ENCODE results near the gene DNAH9. TPM values are rescaled to one million over a fixed set of nuclear protein-coding genes. Genes with fewer than 3 reads are reported as not detected.
"Not testable (repeated sequence)": the region's sequence is repeated elsewhere in the genome, so short reads cannot be mapped to it uniquely, and the experiment has no call there.

The DNAH9 gene
- total RNA-seq, 1 donor from 2014 or later, result 2.2 TPM

GRCh38 chr17:11950771-11951519 lies 352.7 kb downstream of the DNAH9 start:
- no peak for DNase-seq (ENCODE audit: low spot score)

DNA sequence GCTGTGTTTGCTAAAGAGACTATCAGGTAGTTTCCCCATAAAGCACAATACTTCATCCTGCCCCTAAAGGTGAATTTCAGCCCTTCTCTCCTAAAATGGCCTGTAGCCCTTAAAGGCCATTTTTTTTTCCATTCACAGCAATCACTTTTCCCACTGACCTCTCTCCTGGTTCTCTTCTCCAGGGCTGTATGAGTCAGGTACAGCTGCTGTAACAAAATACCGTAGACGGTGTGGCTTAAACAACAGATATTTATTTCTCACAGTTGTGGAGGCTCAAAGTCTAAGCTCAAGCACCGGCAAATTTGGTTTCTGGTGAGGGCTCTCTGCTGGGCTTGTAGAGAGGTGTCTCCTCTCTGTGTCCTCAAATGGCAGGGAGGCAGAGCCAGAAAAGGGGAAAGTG lies 354.3 kb downstream of the DNAH9 start:
- no peak for DNase-seq (ENCODE audit: low spot score)

DNA sequence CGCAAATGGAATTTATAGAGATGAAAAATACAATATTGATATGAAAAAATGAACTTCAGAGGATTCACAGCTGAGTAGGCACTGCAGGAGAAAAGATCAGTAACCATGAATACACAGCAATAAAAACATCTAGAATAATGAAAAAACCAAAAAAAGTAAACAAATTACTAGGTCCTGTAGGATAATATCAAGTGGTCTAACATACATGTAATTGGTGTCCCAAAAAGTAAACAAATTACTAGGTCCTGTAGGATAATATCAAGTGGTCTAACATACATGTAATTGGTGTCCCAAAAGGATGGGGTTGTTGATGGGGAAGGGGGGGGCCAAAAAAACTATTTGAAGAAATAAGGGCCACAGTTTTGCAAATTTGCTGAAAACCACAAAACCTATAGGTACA lies 355.7 kb downstream of the DNAH9 start:
- DNase-seq (ENCODE audit: low spot score), result no peak

- no peak for DNase-seq (ENCODE audit: low spot score)
Measured at GRCh38 chr17:11954936-11955335, 356.7 kb downstream of the DNAH9 start.

GRCh38 chr17:11969565-11969964 lies 371.3 kb downstream of the DNAH9 start:
- no peak for DNase-seq (ENCODE audit: low spot score)

- DNase-seq (ENCODE audit: low spot score), result not testable (repeated sequence)
Measured at GRCh38 chr17:11972741-11973140, 374.5 kb downstream of the DNAH9 start.

DNA sequence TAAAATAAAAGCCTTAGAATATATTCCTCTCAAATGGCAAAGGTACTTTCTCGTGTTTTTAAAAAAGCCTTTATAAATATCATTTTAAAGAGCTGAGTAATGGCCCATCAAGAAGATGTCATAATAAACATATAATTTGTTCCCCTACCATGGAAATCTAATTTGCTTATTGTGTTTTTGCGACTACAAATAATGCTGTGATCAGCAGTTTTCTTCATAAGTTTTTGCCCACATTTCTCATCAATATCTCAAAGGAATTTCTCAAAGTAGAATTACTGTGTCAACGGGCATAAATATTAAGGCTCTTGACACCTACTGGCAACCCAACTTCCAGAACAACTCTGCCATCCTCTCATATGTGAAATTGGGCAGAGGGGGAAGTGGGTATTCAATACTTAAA lies 381.5 kb downstream of the DNAH9 start:
- DNase-seq (ENCODE audit: low spot score), result no peak

- DNase-seq (ENCODE audit: low spot score), result no peak
Measured at GRCh38 chr17:11980813-11981212, 382.5 kb downstream of the DNAH9 start.

- no peak for DNase-seq (ENCODE audit: low spot score)
Measured at GRCh38 chr17:11981862-11982261, 383.6 kb downstream of the DNAH9 start.

DNA sequence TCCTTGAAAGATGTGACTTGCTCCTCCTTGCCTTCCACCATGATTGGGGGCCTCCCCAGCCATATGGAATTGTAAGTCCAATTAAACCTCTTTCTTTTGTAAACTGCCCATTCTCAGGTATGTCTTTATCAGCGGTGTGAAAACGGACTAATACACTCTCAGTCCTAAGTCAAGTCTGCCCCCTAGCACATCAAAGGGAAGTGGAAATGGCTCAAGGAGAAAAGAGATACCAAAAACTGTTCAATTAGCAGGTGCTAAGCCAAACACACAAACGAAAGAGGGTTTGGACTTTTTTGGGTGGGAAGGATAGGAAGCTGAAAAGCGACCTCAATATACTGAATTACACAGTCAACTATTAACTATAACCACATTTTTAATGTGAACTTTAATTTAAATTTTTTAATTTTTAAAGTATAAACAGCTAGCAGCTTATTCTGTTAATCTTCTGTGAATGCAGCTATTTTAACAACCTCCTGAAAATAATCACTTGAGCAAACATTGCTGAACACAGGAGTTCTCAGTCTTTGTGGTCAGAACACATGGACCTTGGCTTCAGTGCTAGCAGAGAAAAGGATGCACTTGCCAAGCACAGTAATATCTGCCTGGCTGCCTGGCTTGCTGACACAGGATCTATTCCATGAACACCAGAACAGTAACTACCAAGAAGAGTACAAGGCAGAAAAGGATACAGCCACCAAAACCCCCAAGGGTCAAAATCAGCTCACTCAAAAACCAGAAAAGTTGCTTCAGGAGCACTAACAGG lies 388.1 kb downstream of the DNAH9 start:
- DNase-seq (ENCODE audit: low spot score), result no peak

- no peak for DNase-seq (ENCODE audit: low spot score)
Measured at GRCh38 chr17:11986942-11987329, 388.7 kb downstream of the DNAH9 start.

- no peak for DNase-seq (ENCODE audit: low spot score)
Measured at GRCh38 chr17:11990363-11990983, 392.2 kb downstream of the DNAH9 start.

- DNase-seq (ENCODE audit: low spot score), result no peak
Measured at GRCh38 chr17:11991461-11991860, 393.2 kb downstream of the DNAH9 start.

- DNase-seq (ENCODE audit: low spot score), result no peak
Measured at GRCh38 chr17:11996722-11997146, 398.5 kb downstream of the DNAH9 start.

DNA sequence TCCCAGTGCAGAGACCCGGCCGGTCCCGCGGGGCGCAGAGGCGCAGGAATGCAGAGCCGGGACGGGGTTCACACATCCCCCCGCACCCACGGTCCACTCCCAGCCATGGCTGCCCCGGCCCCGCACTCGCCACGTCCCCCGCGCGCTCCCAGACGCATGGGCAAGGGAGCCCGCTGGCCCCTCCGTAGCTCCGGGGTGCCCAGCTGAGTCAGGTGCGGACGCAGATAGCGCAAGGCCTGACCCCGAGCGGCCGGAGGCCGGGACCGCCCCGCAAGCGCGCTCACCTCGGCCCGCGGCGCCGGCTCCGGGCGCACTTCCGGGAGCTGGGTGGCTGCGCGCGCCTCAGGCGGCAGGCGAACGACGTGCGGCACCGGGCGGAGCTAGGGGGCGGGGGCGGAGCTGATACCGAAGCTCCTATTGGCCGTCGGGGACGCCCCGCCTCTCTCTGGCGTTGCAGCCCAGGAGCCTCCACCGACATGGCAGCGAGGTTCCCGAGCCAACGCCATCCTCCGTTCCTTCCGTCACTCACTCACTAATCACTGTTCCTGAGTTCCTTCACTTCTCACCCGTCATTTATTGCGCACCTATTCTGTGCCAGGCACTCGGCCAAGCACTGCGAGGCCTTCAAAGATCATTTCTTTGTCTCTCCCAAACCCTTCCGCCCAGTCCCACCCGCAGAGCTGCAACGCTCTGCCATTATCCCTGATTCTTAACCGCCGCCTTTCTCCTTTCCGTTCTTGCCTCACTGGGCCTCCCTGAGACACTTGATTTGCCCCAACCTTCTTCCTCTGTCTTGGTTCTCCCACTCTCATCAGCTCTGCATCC lies 399.1 kb downstream of the DNAH9 start, which contains the start of gene ZNF18:
Gene ZNF18 (minus strand): TSS at position 329 of the 825 bp plus-strand sequence. CDS start 4,646 bp downstream, outside the sequence.
- DNase-seq (ENCODE audit: low spot score), result peak; percentile 99

- DNase-seq (ENCODE audit: low spot score), result no peak
Measured at GRCh38 chr17:11997972-11998233, 399.6 kb downstream of the DNAH9 start.

DNA sequence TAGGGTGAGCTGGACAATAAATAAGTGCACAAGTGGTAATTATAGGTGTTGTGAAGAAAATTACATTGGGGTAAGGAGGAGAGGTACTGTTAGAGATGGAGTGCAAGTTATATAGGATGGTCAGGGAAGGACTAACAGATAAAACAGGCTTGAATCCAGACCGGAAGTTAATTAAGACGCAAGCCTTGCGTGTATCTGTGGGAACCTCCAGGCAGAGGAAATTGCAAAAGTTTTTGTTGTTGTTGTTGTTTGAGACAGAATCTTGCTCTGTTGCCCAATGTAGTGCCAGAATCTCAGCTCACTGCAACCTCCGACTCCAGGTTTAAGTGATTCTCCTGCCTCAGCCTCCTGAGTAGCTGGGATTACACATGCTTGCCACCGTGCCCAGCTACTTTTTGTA lies 401.4 kb downstream of the DNAH9 start:
- DNase-seq (ENCODE audit: low spot score), result no peak

GRCh38 chr17:12007466-12007865 lies 409.2 kb downstream of the DNAH9 start:
- no peak for DNase-seq (ENCODE audit: low spot score)
